ENCODE data around the gene EEF1AKMT3.
A peak's percentile ranks its signal among the peaks of the same experiment; 100 is the strongest.

Gene EEF1AKMT3

DNA sequence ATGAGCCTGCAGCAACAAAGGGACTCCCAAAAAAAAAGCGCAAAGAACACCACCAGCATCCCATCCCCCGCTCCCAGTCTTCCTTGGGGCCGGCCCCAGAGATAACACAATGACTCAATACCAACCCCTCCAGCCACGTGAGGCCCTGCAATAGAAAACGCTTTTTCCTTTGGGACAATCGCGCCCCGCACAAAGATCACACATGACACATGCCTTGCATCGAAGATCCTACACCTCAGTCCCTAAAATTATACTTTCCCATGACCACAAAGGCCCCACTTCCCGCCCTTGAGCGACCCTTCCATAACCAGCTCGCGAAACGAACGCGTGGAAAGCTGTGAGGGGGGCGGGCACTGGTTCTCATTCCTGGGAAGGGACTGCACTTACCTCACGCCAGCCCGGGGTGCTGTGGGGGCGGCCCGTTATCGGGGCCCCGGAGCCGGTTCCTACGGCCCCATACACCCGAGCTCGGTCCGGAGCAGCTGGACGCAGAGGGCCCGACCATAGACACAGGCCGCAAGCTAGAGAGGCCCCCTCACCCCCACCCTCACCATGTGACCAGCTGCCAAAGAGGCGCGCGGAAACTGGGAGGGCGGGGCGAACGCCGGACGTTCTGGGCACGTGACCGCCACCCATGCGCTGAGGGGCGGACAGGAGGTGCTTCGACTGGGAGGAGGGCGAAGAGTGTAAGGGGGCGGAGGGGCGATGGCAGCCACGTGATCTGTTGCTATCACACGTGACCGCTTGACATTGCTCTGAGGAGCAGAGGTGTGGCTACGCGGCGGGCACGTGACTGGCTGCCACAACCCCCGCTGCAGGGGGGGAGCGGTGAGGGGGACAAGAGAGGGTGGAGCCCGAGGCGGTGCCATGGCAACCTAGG, 20.4 kb upstream of the EEF1AKMT3 start, which contains the start of gene CDK4:
Gene CDK4, minus strand, starts transcription at position 523 of the 880 bp plus-strand sequence. CDS start 593 bp downstream, outside the sequence.
- peak; percentile 98 for DNase-seq

DNA sequence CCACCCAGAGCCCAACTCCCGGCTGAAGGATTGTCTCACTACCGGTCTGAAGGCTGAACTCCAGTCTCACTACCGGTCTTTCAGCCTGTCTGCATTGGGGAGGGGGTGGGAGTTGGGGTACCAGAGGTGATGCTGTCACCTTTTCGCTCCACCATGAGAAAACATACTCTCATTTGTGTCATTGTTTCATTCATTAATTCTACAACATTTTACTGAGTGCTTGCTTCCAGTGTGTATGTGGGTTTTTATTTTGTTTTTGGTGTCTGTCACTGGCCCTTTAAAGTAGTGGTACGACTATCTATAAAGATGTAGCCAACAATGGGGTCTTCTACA, 19.8 kb upstream of the EEF1AKMT3 start:
- no peak for DNase-seq

DNA sequence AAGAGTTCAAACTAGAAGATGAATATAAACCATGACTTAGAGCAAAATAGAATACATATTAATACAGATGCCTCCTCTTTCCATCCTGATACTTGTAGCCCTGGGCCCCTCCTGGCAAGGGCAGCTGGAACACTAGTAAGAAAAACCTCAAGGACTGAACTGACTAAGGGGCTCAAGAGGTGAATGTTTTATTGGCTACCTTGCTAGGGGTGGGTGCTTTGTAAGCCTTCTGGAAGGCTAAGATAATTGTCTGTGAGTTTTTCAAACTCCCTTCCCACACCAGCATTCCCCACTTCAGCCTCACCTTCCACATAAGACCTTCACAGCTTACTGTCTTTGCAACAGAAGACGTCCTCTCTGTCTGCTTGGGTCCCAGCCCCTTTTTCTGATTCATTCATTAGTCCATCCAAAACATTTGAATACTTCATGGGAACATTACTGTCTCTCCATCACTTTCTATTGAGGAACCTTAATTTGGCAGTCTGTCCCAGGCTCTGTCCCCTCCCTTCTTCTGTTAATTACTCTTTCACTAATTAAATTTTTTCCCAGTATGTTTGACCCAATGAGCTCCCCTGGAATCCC, 18.6 kb upstream of the EEF1AKMT3 start:
- DNase-seq = no peak

DNA sequence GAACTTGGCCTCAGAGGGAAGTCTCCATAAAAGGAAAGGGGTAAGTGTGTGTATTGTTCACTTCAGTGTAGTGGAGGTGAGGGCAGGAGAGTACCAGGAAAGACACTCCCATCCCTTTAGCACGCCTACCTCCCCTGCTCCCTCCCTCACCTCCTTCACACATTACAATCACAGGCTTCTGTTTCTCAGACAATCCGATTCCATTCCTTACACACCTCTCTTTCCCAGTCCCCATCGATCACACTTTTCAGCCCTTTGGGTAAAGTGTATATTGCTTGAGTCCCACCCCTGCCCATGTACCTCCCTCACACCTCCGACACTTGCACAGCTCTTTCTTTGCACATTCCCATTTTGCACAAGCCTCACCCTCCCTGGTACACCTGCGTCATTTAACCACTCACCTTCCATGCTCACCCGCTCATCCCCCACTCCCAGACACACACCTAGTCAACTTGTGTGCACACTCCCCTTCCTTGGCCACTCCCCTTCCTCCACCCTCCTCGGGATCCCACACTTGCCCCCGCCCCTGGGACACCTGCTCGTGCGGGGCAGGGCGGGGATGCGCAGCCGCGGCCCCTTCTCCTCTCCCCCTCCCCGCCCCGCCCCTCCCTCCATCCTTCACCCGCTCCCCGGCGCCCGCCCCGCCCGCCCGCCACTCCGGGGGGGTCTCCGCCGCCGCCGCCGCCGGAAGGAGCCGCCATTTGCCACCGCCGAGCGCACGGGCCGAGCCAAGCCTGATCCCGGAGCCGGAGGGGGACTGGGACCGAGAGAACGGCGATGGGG, 17.8 kb upstream of the EEF1AKMT3 start, which contains the start of gene MARCHF9:
Gene MARCHF9, plus strand, starts transcription at position 693 of the 783 bp plus-strand sequence. CDS start 426 bp downstream, outside the sequence.
- peak; percentile 39 for DNase-seq

DNA sequence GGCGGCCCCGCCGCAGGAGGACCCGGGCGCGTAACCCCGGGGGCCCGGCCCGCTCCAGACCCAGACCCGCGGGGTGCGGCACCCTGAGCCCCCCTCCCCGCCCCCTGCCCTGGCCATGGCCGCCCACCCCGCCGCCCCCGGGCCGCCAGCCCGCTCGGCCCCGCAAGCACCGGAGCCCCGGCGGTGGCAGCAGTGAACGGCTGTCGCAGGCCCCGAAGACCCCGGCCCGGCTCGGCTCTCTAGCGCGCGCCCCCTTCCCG, 17.3 kb upstream of the EEF1AKMT3 start:
- no peak for DNase-seq

DNA sequence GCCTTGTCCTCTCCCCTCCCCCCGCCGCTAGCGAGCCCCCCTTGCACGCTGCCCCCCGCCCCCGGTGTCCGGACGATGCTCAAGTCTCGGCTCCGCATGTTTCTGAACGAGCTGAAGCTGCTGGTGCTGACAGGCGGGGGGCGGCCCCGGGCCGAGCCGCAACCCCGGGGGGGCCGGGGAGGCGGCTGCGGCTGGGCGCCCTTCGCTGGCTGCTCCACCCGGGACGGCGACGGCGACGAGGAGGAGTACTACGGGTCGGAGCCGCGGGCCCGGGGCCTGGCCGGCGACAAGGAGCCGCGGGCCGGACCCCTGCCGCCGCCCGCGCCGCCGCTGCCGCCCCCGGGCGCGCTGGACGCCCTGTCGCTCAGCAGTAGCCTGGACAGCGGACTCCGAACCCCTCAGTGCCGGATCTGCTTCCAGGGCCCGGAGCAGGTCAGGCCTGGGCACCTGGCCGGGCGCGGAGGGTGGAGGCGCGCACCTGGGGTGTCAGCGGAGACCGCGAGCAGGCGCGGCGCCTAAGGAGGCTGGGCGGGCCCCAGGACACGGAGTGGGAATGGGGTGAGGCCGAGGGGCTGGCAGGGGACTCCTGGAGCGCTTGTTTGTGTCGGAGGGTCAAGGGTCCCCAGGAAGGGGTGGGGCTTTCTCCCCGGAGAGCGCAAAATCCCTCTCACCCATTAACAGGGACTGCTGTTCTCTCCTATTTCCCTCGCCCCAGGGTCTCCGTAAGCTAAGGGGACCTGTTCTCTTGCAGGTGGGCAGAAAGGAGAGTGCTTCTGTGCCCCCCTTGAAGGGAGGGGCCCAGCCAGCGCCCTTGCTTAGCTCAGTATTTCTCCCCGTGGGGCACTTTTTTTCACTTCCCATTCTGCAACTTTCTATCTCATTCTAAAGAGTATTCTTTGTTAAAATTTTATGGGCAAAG, 16.7 kb upstream of the EEF1AKMT3 start:
- DNase-seq = no peak

DNA sequence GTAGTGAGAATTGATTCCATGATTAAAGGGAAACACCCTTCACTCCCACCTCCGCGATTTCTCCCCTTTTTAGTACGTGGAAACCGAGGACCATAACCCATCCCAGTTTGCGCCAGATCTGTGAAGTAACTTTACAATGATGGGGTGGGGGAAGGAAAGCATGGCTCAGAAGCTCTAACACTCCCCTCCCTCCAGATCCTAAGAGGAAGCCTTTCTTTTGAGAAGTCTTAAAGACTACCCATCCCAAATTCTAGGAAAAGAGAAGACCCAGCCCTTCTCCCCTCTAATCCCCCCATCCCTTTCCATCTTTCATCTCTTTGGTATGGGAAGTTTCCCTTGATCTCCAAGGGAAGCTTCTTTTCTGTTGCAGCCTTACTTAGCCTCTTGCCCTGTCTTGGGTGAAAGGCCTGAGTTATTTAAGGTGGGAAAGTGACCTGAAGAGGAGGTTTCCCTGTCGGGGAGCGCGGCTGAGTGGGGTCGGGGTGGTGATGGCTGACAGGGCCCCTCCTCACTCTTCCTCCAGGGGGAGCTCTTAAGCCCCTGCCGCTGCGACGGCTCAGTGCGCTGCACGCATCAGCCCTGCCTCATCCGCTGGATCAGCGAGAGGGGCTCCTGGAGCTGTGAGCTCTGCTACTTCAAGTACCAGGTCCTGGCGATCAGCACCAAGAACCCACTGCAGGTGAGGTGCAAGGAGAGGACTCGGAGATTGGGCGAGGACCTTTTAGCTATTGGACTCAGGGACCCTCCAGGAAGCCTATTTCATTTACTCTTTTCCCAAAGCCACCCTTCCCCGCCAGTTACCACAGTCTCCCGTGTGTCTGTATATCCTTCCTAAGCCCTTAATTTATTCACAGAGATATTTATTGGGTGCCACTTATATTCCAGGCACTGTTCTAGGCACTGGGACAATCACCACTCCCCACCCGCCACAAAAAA, 15.7 kb upstream of the EEF1AKMT3 start:
- no peak for DNase-seq

DNA sequence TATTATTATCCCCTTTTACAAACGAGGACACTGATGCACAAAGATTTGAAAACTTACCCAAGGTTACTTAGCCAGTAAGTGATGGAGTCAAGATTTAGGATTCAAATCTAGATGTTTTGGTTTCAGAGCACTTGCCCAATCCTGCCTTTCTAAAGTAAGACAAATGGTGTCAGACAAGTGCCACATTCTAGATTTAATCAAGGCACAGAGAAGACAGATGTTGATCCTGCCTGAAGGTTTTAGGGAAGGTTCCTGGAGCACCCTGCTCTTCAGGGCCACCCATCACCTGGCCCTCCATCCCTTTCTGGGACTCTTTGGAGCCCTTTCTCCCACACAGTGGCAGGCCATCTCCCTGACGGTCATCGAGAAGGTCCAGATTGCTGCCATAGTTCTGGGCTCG, 14.6 kb upstream of the EEF1AKMT3 start:
- no peak for DNase-seq

DNA sequence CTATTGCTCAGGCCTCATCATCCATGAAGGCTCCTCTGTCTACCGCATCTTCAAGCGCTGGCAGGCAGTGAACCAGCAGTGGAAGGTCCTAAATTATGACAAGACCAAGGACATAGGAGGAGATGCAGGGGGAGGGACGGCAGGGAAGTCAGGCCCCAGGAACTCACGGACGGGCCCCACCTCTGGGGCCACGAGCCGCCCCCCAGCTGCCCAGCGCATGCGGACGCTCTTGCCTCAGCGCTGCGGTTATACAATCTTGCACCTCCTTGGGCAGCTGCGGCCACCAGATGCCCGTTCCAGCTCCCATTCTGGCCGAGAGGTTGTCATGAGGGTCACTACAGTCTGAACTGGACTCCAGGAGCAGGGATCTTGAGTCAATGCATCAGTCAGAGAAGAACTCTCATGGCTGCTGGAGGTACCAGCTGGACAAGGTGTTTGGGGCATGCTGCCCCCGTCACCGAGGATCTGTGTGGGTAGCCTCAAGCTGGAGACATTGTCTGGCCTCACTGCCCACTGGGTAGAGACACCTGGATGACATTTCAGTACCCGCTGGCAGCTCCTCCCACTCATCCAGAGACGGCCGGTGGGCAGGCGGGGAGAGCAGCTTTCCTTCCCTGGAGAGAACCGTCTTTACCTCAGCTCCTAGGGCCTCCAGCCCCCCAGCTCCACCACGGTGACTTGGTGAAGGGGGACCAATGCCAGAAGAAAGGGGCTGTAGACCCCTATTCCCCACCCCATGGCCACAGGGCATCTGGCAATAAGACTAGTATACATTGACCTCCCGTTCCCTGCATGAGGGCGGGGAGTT, 13.7 kb upstream of the EEF1AKMT3 start:
- DNase-seq = no peak

DNA sequence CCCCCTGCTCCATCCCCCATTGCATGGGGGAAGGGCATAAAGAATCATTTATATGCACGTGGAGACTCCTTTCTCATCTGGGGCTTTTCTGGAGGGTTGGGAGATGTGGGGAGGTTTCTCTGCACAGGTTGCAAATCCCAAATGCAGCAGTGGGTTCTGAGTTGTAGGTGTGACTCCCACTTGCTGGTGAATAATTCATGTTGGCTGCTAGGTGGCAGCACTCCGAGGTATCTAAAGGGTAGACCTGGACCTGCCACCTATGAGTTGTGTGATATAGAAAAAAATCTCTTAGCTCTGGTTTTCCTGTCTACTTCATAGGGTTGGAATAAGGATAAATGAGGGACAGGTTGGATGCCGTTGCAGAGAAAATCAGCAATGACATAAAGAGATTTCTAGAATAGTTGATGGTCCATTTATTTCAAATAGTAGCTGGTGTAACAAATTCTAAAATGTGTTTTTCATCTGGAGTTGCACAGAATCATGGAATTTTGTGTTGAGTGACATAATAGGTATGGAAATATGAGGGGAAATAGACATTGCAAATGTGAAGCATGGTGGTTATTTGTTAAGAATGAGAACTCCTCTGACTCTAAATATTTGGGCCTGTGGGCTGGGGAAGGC, 12.9 kb upstream of the EEF1AKMT3 start:
- no peak for DNase-seq

DNA sequence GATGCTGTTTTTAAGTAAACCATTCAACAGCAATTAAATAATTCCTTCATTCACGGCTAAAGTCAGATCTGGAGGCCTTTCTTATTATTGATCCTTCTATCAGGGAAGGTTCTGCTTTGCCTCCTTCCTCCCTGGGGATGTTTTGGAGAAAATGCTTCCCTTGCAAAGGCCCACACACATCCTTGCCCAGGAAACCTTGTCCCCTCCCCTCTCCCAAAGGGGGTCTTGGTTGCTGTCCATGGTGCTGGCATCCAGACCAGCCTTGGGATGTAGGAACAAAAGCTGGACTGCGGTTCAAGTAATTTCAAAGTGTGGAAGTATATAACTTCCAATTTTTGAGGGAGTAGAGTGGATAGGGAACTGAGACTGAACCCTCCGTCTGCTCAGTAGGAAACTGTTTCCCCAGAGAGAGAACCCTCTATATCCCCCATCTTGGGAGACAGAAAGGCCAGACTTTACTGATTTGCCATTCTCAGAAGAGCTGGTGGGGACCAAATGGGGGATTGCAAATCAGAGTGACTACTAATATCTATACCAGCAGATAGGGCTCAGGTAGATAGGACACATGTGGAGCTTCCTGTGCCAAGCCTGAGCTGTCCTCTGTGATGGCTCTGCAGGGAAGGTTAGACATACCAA, 11.9 kb upstream of the EEF1AKMT3 start:
- DNase-seq = no peak

DNA sequence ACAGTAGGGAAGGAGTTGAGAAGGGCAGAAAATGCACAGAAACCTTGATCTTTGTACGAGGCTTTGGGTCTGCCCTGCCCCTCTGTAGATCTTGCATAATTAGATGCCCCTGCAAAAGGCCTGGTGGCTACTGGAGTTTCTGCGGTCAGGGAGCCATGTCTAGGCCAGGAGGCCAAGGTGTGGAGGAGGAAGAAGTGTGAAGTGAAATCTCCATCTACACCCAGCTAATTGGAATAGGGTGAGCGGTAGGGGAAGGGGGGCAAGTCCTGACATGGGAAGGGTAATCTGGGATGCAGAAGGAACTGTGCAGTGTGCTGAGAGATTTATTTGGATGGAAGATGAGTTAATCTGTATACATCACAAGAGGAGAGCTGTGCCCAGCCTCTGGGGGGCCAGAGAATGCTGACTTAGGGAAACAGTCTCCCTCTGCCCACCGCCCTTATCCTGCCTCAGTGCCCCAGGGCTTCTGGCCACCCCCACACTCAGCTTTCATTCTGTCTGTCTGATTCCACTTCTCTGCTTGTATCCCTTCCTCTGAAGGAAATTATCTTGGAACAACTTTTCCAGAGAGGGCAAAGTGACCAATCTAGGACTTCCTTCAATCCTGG, 10.9 kb upstream of the EEF1AKMT3 start:
- no peak for DNase-seq

DNA sequence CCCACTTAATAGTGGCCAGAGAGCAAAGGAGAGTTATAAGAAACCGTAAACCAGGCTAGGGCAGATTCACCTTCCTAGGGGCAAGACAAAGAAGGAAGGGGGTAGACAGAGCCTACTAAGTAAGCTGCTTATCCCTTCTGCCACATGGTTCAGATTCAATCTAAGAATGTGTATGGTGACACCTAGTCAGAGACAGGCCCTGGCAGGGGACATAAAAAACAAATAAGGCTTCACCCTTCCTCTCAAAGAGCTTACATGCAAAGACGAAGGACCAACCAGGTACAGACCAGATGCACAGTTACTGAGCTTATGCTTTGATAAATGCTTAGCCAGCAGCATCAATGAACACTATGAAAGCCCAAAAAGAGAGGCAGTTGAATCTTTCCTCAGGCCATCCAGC, 10.0 kb upstream of the EEF1AKMT3 start:
- no peak for DNase-seq

DNA sequence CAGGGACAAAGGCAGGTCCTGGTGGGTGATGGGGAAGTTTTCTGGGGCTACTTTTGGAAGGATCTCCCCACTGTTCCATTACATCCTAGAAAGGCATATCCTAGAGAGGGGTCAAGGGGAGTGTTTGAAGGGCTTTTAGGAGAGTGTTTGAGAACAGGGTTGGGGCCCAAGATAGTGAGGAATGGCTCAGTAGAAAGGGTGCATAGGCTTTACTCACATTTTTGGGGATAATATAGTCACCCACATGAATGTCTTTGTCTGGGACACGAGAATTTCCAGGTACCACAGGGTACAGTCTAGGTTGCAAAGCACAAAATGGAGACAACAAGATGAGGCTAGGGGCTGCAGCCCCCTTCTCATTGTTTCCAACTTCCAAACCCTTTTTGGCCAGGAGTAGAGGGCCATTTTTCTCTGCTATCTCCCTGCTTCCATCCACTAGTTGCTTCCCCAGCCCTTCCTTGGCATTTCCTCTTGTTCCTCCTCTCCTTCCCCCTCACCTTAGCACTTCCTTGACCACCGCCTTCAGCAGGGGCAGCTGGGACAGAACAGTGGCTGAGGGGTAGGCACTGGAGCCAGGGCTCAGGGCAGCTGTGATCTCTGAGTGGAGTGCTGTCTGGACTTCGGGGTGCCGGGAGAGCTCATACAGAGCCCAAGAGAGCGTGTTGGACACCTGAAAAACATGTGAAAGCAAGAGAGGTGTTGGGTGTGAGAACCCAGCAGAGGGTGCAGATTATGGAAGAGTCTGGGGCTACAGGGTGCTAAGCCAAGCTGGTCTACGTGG, 8.3 kb upstream of the EEF1AKMT3 start:
- DNase-seq = no peak

DNA sequence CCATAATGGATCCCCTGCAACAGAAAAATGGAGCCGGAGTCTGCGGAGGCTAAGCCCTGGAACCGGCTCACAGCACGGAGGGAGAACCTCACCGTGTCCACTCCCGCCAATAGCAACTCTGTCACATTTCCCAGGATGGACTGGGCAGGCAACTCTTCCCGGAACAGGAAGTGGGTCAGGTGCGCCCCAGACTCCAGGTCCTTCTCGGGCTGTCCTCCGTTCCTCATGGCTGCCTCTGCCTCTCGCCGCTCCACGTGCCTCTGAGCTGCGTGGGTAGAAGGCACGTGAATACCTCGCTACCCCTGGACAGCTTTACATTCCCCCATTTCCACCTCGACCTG, 7.8 kb upstream of the EEF1AKMT3 start:
- DNase-seq = no peak

DNA sequence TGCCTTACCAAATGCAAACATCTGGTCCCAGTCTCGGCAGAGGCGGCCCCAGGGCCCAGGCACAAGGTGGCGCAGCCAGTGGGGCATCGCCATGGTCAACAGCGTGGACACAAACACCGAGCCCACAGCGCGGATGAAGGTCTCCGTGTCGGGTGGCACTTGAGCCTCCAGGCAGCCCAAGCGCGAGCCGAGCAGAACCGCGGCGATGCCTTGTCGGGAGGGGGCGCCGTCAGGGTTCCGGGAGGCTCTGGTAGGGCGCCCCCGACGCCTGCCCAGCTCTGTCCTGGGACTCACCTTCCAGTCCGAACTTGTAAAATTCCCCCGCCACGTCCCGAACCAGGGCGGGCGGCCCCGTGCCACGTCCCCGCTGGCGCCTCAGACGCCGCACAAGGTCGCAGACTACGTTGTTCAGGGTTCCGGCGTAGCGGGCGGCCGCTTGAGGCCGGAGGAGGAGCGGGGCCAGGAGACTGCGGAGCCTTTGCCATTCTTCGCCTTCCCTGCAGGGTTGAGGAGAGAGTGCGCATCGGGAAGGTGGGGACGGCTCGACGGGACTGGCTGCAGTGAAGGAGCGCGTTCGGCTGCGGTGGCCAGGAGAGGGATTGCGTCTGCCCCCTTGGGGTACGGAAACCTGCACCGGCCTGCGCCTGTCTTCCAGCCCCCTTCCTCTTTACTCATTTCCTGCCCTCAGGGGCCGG, 7.3 kb upstream of the EEF1AKMT3 start:
- DNase-seq = no peak

DNA sequence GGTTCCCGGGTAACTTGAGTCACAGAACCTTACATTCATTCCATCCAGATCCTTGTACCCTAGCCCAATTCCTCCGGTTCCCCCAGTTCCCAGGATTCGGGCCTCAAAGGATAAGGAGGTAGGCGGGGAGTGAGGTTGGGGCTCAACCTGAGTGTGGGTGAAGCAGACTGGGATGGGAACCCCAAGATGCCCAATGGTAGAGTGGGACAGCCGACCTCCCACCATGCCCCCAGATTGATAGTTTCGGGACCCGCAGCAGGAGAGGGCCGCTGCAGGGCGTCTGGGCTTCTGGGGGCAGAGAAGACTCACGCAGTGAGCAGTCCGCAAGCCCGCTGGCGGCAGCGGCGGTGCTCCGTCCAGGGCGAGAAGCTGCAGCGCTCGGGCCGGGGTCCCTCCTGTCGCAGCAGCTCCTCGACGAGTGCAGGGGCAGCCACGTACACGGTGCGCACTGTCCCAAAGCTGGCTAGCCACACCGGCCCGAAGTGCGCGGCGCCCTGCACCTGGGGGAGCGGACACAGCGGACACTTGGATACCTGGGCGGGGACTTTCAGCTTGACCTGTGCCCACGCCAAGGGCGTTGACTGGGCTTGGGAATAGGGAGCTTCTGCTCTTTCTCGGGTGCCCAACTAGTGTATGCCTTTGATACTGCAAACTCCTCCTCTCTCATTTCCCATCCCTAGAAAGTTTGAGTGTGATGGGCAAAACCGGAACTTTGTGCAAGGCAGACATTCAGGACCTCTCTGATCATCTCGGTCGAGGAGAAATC, 6.5 kb upstream of the EEF1AKMT3 start:
- DNase-seq = no peak

Measured in NCI-H1436 treated with DMSO at 0.1 percent for 48 hours (cell line).